Adrenal gland (tissue), 5 donors: Measurements from ENCODE around the gene CARM1.

Source experiments
- CTCF ChIP-seq, 6 experiments: fragments of 450-650 bp in 4 of 6; fragments of 200-600 bp in 2 of 6; sonication (generic) in 1 of 6; IDR thresholded peaks; 1 replicate in 5 of 6; 2 replicates in 1 of 6; pipeline versions ENCODE4 v1.5.1 to v1.8.0; 2016 to 2021; ENCODE audit warnings: antibody characterized with exemption in 6 of 6, mild to moderate bottlenecking in 2 of 6, moderate library complexity in 1 of 6
- POLR2A ChIP-seq, 2 donors: fragments of 450-650 bp; IDR thresholded peaks; one replicate each; pipeline ENCODE4 v1.6.1; 2017; ENCODE audit warnings: antibody characterized with exemption in 2 of 2, mild to moderate bottlenecking in 2 of 2, moderate library complexity in 1 of 2
- donor health status: DM: no; HTN: no; CAD: no.

DNA sequence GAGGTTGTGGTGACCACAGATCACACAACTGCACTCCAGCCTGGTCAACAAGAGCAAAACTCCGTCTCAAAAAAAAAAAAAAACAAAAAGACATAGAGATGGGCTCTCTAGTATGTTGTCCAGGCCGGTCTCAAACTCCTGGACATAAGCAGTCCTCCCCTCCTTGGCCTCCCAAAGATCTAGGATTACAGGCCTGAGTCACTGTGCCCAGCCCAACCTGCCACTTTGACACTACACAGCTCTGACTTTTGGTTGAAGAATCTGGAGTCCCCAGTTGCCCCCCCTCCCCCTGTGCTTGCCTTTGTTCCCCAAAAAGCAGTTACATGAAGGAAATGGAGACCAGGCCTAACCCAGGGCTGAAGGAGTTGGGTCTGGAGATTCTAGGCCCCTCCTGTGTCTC, 12.9 kb downstream of the CARM1 start:
- TF ChIP-seq CTCF (IDR thresholded peaks at IDR 0.05) (no peak), POLR2A (IDR thresholded peaks at IDR 0.05) (no peak)
